Activated CD4-positive, alpha-beta memory T cell treated with anti-CD3 and anti-CD28 coated beads for 36 hours (primary cell): ENCODE results near the gene SLC10A2. TPM values are rescaled to one million over a fixed set of nuclear protein-coding genes. Genes with fewer than 3 reads are reported as not detected.

Experiments
- CTCF ChIA-PET: fragments of 350-600 bp; sonication (Branson Sonifier 250); formaldehyde crosslinking; loops from one replicate; lab custom pipeline; 2021; ENCODE audit warnings: antibody characterized with exemption, inconsistent platforms; lab: Charles Lee
- POLR2A ChIA-PET: fragments of 350-600 bp; sonication (Branson Sonifier 250); formaldehyde crosslinking; loops from one replicate; lab custom pipeline; 2021; ENCODE audit warnings: antibody characterized with exemption; lab: Charles Lee
- DNase-seq: peaks from one replicate; pipeline ENCODE4 v3.0.0-alpha.2; 2020
- H3K27ac Mint-ChIP-seq: one replicate; pipeline ENCODE4 v1.8.0; 2021; ENCODE audit warnings: mixed read lengths
- H3K27me3 Mint-ChIP-seq: one replicate; pipeline ENCODE4 v1.8.0; 2021; ENCODE audit warnings: mixed read lengths
- H3K36me3 Mint-ChIP-seq: one replicate; pipeline ENCODE4 v1.8.0; 2021; ENCODE audit warnings: mixed read lengths
- H3K4me1 Mint-ChIP-seq: one replicate; pipeline ENCODE4 v1.8.0; 2021; ENCODE audit warnings: low read depth, mixed read lengths
- H3K4me3 Mint-ChIP-seq: one replicate; pipeline ENCODE4 v1.8.0; 2021; ENCODE audit warnings: mild to moderate bottlenecking, mixed read lengths
- H3K9me3 Mint-ChIP-seq: one replicate; pipeline ENCODE4 v1.8.0; 2021; ENCODE audit warnings: mixed read lengths
- intact Hi-C: fragments of 100-400 bp; cut with micrococcal nuclease; formaldehyde crosslinking; loops from one replicate; pipeline ENCODE4 v1.15.1; 2023
- total RNA-seq, 2 experiments: library from RNA; stranded (reverse); gene quantifications; one replicate each; pipeline ENCODE4 v1.2.3, GENCODE V29; 2021

Gene SLC10A2
- total RNA-seq, 2 experiments from 2014 or later: not detected

DNA sequence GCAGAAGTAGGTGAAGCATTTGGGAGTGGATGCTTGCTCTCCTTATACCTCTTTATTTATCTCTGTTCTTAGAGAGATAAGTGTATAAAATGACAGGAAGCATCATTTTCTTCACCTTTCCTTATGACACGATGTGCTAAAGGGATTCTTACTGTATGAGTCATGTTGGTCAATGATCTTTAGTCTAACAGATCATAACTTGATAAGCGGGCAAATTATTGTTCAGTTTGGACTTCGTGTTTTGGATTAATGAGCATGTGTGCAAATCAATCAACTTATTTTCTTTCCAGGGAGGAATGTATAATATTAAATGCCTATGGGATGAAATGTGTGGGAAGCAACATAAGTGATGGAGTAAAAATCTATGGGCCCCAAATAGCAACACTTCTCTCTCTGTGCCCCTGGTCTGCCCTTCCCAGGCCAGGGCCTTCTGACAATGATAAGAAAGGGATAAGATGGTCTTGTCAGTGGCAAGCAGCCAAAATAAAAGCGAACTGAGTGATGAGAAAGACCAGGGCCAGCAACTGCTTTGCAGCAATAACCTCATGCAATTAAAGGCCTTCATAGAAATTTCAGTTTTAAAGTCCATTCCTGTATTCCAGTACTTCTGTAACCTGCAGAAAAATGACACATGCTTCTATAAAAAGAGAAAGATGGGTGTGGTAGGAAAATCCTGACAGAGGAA, 61.4 kb downstream of the SLC10A2 start:
- Mint-ChIP-seq H3K9me3 (no peaks in the 10 kb centered on the region), H3K4me1 (no peaks in the 10 kb centered on the region), H3K36me3 (no peaks in the 10 kb centered on the region), H3K27ac (no peak overlapping the region), H3K27me3 (no peaks in the 10 kb centered on the region), H3K4me3 (no peak overlapping the region)
- intact Hi-C loops: no loop called here
- DNase-seq: no peak
- ChIA-PET POLR2A (no interaction called here), CTCF (no interaction called here)

GRCh38 chr13:103003631-103004030, 62.6 kb downstream of the SLC10A2 start:
- Mint-ChIP-seq H3K36me3 (no peaks in the 10 kb centered on the region), H3K4me1 (no peaks in the 10 kb centered on the region), H3K27ac (no peak overlapping the region), H3K9me3 (no peaks in the 10 kb centered on the region), H3K4me3 (no peak overlapping the region), H3K27me3 (no peaks in the 10 kb centered on the region)
- POLR2A ChIA-PET: no interaction called here
- intact Hi-C loops: no loop called here
- CTCF ChIA-PET: no interaction called here
- no peak for DNase-seq

- POLR2A ChIA-PET: no interaction called here
- intact Hi-C loops: no loop called here
- no peaks in the 10 kb centered on the region for H3K4me1 Mint-ChIP-seq
- no peak overlapping the region for H3K4me3 Mint-ChIP-seq
- DNase-seq: no peak
- H3K27ac Mint-ChIP-seq: no peak overlapping the region
- H3K27me3 Mint-ChIP-seq: no peaks in the 10 kb centered on the region
- H3K36me3 Mint-ChIP-seq: no peaks in the 10 kb centered on the region
- no peaks in the 10 kb centered on the region for H3K9me3 Mint-ChIP-seq
- CTCF ChIA-PET: no interaction called here
Measured at GRCh38 chr13:103002279-103002678, 63.9 kb downstream of the SLC10A2 start.

GRCh38 chr13:103000157-103000556, 66.1 kb downstream of the SLC10A2 start:
- H3K36me3 Mint-ChIP-seq: no peaks in the 10 kb centered on the region
- intact Hi-C loops: no loop called here
- H3K9me3 Mint-ChIP-seq: no peaks in the 10 kb centered on the region
- no peak for DNase-seq
- CTCF ChIA-PET: no interaction called here
- POLR2A ChIA-PET: no interaction called here
- H3K4me3 Mint-ChIP-seq: no peak overlapping the region
- H3K27ac Mint-ChIP-seq: no peak overlapping the region
- no peaks in the 10 kb centered on the region for H3K27me3 Mint-ChIP-seq
- H3K4me1 Mint-ChIP-seq: no peaks in the 10 kb centered on the region

DNA sequence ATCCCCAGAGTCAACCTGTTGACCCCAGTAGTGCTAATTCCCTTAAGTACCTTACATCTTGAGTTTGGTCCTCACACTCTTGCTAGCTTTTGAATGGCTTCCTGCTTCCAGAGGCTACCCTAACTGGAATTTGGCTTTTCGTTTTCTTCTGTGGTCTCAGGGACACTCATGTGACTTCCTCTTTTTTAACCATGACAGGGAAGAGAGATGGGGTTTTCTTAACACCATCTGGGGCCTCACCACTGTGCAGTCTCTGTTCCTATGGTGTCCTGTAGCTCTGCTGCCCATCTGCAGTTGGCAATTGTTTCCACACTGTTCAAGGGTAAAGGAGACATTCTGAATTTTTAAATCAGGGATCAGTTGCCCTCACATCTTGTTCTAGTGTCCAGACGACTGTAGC, 66.7 kb downstream of the SLC10A2 start:
- intact Hi-C loops: no loop called here
- H3K9me3 Mint-ChIP-seq: no peaks in the 10 kb centered on the region
- no peaks in the 10 kb centered on the region for H3K36me3 Mint-ChIP-seq

More for the DNA sequence above, 66.7 kb downstream of the SLC10A2 start:
- no peak overlapping the region for H3K4me3 Mint-ChIP-seq
- H3K27me3 Mint-ChIP-seq: no peaks in the 10 kb centered on the region
- no peaks in the 10 kb centered on the region for H3K4me1 Mint-ChIP-seq
- CTCF ChIA-PET: no interaction called here
- H3K27ac Mint-ChIP-seq: no peak overlapping the region
- no peak for DNase-seq
- POLR2A ChIA-PET: no interaction called here

Other genes starting within 250 kb of the SLC10A2 start
- 10 to 100 TPM; 53.6 to 63.5 TPM for gene ERCC5, start 220.4 kb downstream of the SLC10A2 start, total RNA-seq